Upper lobe of right lung (tissue), 1 donor: ENCODE data around the gene EDAR. TPM values are rescaled to one million over a fixed set of nuclear protein-coding genes. Genes with fewer than 3 reads are reported as not detected.

Experiments used
- ATAC-seq: fragments of 200-7000 bp; cut with Tn5 transposase; one replicate; pipeline ENCODE4 v1.9.1; 2020; ENCODE audit warnings: mild to moderate bottlenecking, moderate library complexity
- DNase-seq: peaks from one replicate; pipeline ENCODE4 v3.0.0-alpha.2; 2020
- H3K27ac ChIP-seq: fragments of 200-600 bp; one replicate; pipeline ENCODE4 v1.8.0; 2022
- H3K27me3 ChIP-seq: fragments of 200-600 bp; one replicate; pipeline ENCODE4 v1.8.0; 2022; ENCODE audit warnings: mild to moderate bottlenecking
- H3K36me3 ChIP-seq: fragments of 200-600 bp; one replicate; pipeline ENCODE4 v1.8.0; 2022
- H3K4me1 ChIP-seq: fragments of 200-600 bp; one replicate; pipeline ENCODE4 v1.8.0; 2022
- H3K4me3 ChIP-seq: fragments of 200-600 bp; one replicate; pipeline ENCODE4 v1.8.0; 2022; ENCODE audit warnings: mild to moderate bottlenecking
- H3K9me3 ChIP-seq: fragments of 200-600 bp; one replicate; pipeline ENCODE4 v1.8.0; 2022
- CTCF ChIP-seq: fragments of 200-600 bp; IDR thresholded peaks from one replicate; pipeline ENCODE4 v1.8.0; 2022; ENCODE audit warnings: antibody characterized with exemption
- intact Hi-C: fragments of 100-400 bp; cut with DNase I; formaldehyde crosslinking; loops from one replicate; pipeline ENCODE4 v1.11.0; 2022
- total RNA-seq: library from RNA; stranded (reverse); fragmentation: NEBNext Ultra II Directional; extraction: Animal tissue kit (Norgen Biotek cat#: 25700); gene quantifications from one replicate; pipeline ENCODE4 v1.2.1, GENCODE V29; 2021
- donor health status: DM: no; HTN: yes; CAD: no; lungs with severe emphysema.

EDAR gene
- total RNA-seq, 1 donor from 2014 or later, result 0.20 TPM

- no peaks in the 10 kb centered on the region for H3K4me1 ChIP-seq
- no peak overlapping the region for H3K27ac ChIP-seq
- intact Hi-C loops, result no loop called here
- no peaks in the 10 kb centered on the region for H3K36me3 ChIP-seq
- no peak for TF ChIP-seq CTCF
- DNase-seq, result no peak
- ATAC-seq, result no peak
- no peak overlapping the region for H3K4me3 ChIP-seq
- no peaks in the 10 kb centered on the region for H3K27me3 ChIP-seq
- H3K9me3 ChIP-seq, result no peaks in the 10 kb centered on the region
Observed at GRCh38 chr2:108852375-108852774, 136.6 kb downstream of the EDAR start.

DNA sequence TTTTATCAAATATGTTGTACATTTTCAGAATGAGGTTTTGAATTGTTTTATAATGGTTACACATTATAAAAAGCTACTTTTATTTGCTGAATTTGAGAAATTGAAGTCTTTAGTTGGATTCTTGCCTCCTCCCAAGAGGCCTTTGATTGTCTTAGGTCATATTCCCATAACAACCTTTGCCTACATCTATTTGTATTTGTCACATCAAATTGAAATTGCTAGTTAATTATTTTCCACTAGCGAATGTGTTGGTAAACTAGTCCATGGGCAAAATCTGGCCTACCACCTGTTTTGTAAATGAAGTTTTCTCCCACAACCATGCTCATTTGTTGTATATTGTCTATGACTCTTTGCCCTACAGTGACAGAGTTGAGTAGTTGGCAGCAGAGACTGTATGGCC lies 142.0 kb downstream of the EDAR start:
- Histone ChIP-seq H3K27ac (no peak overlapping the region), H3K36me3 (no peaks in the 10 kb centered on the region), H3K27me3 (no peaks in the 10 kb centered on the region), H3K9me3 (no peaks in the 10 kb centered on the region), H3K4me3 (no peak overlapping the region), H3K4me1 (no peaks in the 10 kb centered on the region)
- no peak for TF ChIP-seq CTCF
- ATAC-seq, result no peak
- intact Hi-C loops, result no loop called here
- DNase-seq, result no peak

DNA sequence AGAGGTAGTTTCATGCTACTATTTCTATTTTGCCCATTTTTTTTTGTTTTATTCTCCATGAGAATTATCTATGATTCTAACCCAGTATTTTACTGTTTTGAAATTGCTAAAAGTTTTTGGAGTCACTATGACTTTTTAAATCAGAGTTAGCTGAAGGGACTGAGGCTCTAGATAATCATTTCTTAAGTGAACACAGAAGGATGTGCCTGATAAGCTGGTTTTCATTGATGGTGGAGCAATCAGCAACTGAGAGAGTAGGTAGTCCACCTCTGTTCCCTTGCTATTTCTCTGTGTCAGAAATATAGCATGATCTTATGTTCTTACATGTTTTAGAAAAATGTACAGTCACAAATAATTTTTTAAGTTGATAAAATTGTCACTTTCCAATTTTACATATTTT lies 143.1 kb downstream of the EDAR start:
- ATAC-seq, result no peak
- no peak overlapping the region for H3K27ac ChIP-seq
- no peaks in the 10 kb centered on the region for H3K27me3 ChIP-seq
- no peak overlapping the region for H3K4me3 ChIP-seq
- no peak for DNase-seq
- intact Hi-C loops, result no loop called here
- H3K4me1 ChIP-seq, result no peaks in the 10 kb centered on the region
- H3K36me3 ChIP-seq, result no peaks in the 10 kb centered on the region
- no peak for TF ChIP-seq CTCF
- no peaks in the 10 kb centered on the region for H3K9me3 ChIP-seq

Other genes starting within 250 kb of the EDAR start
- gene CCDC138, start 202.4 kb downstream of the EDAR start, total RNA-seq, result 2.9 TPM
- 7.4 TPM for gene SH3RF3, start 140.0 kb upstream of the EDAR start, total RNA-seq